AG04449 (cell line): ENCODE measurements around the gene MEI1.

Experiments
- CTCF ChIA-PET: fragments of 350-600 bp; formaldehyde crosslinking; extraction: SDS; loops from one replicate; lab custom pipeline; 2021; ENCODE audit warnings: antibody characterized with exemption; lab: Yijun Ruan, JAX
- POLR2A ChIA-PET: fragments of 400-600, 350-600 bp; formaldehyde crosslinking; extraction: SDS; loops from one replicate; lab custom pipeline; 2020; ENCODE audit warnings: antibody characterized with exemption, inconsistent platforms; lab: Yijun Ruan, JAX
- DNase-seq: peaks from one replicate; pipeline ENCODE4 v3.0.0-alpha.2; 2010; ENCODE audit warnings: low read depth, low spot score
- H3K4me3 ChIP-seq: 2 replicates; pipeline ENCODE4 v1.5.1; 2011; ENCODE audit warnings: low read depth, mild to moderate bottlenecking, control low read depth, low read length
- CTCF ChIP-seq: IDR thresholded peaks from one replicate; pipeline ENCODE4 v1.5.1; 2011; ENCODE audit warnings: mild to moderate bottlenecking, moderate library complexity, low read length, control low read depth, inconsistent platforms; ENCODE audit not compliant: insufficient read depth; ENCODE audit errors: missing control alignments

MEI1 gene

GRCh38 chr22:41826430-41827383 is 127.4 kb downstream of the MEI1 start:
- CTCF ChIA-PET: interaction anchor here (0.6 to 2.6 kb wide), 8 partner anchors 29 to 130 kb away, joined by 3 to 10 read pairs (median 5); no protein-coding TSS in a partner anchor
- POLR2A ChIA-PET: no interaction called here

GRCh38 chr22:41827671-41828070 is 128.4 kb downstream of the MEI1 start:
- CTCF ChIA-PET: interaction anchor here (1.3 to 2.6 kb wide), 3 partner anchors 109 to 131 kb away, joined by 3 to 10 read pairs (median 7); no protein-coding TSS in a partner anchor
- POLR2A ChIA-PET: no interaction called here
- TF ChIP-seq CTCF: no peak
- no peak for DNase-seq
- no peak overlapping the region for H3K4me3 ChIP-seq

More at GRCh38 chr22:41826430-41827383, 127.4 kb downstream of the MEI1 start:
- no peak overlapping the region for H3K4me3 ChIP-seq
- no peak for TF ChIP-seq CTCF
- DNase-seq: no peak

- H3K4me3 ChIP-seq: no peak overlapping the region
- no peak for DNase-seq
- ChIA-PET POLR2A (no interaction called here), CTCF (interaction anchor here (1.0 to 1.8 kb wide), 3 partner anchors 82 to 131 kb away, joined by 3 to 7 read pairs (median 6); no protein-coding TSS in a partner anchor)
- no peak for TF ChIP-seq CTCF
These were observed 129.2 kb downstream of the MEI1 start for GRCh38 chr22:41828516-41828915.

- no peak overlapping the region for H3K4me3 ChIP-seq
- no peak for TF ChIP-seq CTCF
- DNase-seq: no peak
- POLR2A ChIA-PET: no interaction called here
- CTCF ChIA-PET: interaction anchor here (1.8 kb wide), 1 partner anchor 133 kb away, joined by 6 read pairs; no protein-coding TSS in a partner anchor
These were observed 130.9 kb downstream of the MEI1 start for GRCh38 chr22:41830174-41830573.

GRCh38 chr22:41831383-41831782 is 132.1 kb downstream of the MEI1 start:
- ChIA-PET POLR2A (no interaction called here), CTCF (interaction anchor here (0.6 to 4.4 kb wide), 2 partner anchors 27 to 122 kb away, joined by 3 to 16 read pairs; no protein-coding TSS in a partner anchor)
- H3K4me3 ChIP-seq: no peak overlapping the region
- no peak for TF ChIP-seq CTCF
- DNase-seq: no peak
